Left colon (tissue), 2 donors: ENCODE results near the gene CBS. TPM values are rescaled to one million over a fixed set of nuclear protein-coding genes. Genes with fewer than 3 reads are reported as not detected.

Experiments used
- ATAC-seq: fragments of 200-7000 bp; cut with Tn5 transposase; one replicate; pipeline ENCODE4 v1.9.1; 2020; ENCODE audit warnings: mild to moderate bottlenecking, moderate library complexity
- DNase-seq, 2 donors: peaks; one replicate each; pipeline ENCODE4 v3.0.0-alpha.2; 2020
- intact Hi-C, 2 donors: fragments of 100-400 bp; cut with DNase I in 1 of 2; cut with micrococcal nuclease in 1 of 2; formaldehyde crosslinking; loops; one replicate each; pipeline versions ENCODE4 v1.11.2 to v1.14.0; 2022; cut with DNase I, micrococcal nuclease
- total RNA-seq, 2 donors: library from RNA; stranded (reverse); fragmentation: NEBNext Ultra II Directional; extraction: Animal tissue kit (Norgen Biotek cat#: 25700); gene quantifications; one replicate each; pipeline ENCODE4 v1.2.1, GENCODE V29; 2021
- donor health status: DM: no; HTN: no; CAD: no.
- donor health status: DM: yes; HTN: yes; CAD: no.

Gene CBS
- total RNA-seq, 2 donors from 2014 or later, result 3.4 to 15.8 TPM

- intact Hi-C loops, result no loop called here
- no peak for ATAC-seq
- DNase-seq, result no peak
These were observed 70.0 kb downstream of the CBS start for GRCh38 chr21:43005635-43006034.

GRCh38 chr21:43004926-43005325 lies 70.7 kb downstream of the CBS start:
- intact Hi-C loops, result no loop called here
- ATAC-seq, result no peak
- DNase-seq, result no peak

Other genes starting within 250 kb of the CBS start
- 10 to 100 TPM; 10.5 to 21.5 TPM for gene WDR4, start 196.3 kb downstream of the CBS start, total RNA-seq
- gene NDUFV3, start 182.5 kb downstream of the CBS start, total RNA-seq, result 10 to 100 TPM; 35.7 to 38.2 TPM
- not detected for gene ERVH48-1, start 150.2 kb downstream of the CBS start, total RNA-seq
- gene PKNOX1, start 101.3 kb downstream of the CBS start, total RNA-seq, result 10 to 100 TPM; 12.4 to 15.3 TPM
- gene U2AF1, start 31.7 kb upstream of the CBS start, total RNA-seq, result 1 to 10 TPM; 6.5 to 7.2 TPM
- gene CRYAA, start 93.2 kb upstream of the CBS start, total RNA-seq, result not detected